SK-N-MC (cell line): ENCODE data around the gene SCYL1.

Source experiments
- EZH2 ChIP-seq: fragments of 200-600 bp; sonication (generic); IDR thresholded peaks from one replicate; pipeline ENCODE4 v1.6.1; 2017; ENCODE audit warnings: antibody characterized with exemption
- POLR2AphosphoS5 ChIP-seq: IDR thresholded peaks from 2 replicates; pipeline ENCODE4 v1.6.1; 2012; ENCODE audit warnings: mild to moderate bottlenecking, low read depth, low read length, borderline replicate concordance

DNA sequence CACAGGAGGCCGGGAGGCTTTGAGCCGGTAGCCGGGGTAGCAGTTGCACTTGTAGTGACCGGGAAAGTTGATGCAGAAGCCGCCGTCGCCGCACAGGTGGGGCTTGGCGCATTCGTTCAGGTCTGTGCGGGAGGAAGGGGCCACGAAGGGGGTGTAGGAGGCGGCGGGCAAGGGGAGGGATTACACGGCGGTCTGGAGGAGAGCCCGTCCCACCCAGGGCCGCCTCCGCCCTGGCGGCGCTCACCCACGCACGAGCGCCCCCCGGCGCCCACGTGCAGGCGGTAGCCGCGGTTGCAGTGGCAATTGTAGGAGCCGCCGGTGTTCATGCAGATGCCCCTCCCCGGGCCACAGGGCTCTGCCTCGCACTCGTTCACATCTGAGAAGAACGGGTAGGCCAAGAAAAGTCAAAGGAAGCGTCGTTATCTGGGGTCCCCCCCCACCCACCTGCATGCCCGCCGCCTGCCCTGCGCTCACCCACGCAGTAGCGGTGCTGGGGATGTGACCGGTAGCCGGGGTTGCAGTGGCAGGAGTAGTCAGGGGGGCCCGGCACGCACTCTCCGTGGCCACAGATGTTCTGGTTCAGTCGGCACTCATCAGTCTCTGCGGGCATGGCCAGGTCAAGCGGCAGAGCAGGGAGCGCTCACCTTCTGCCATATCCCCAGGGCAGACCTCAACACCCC lies 22.7 kb downstream of the SCYL1 start:
- TF ChIP-seq POLR2AphosphoS5 (no peak), EZH2 (no peak)
